Astrocyte of the spinal cord (primary cell): Measurements from ENCODE around the gene BET1.
"Not testable (repeated sequence)": the region's sequence is repeated elsewhere in the genome, so short reads cannot be mapped to it uniquely, and the experiment has no call there.

Experiments
- DNase-seq: peaks from one replicate; pipeline ENCODE4 v3.0.0; 2011; ENCODE audit warnings: low read depth, low spot score
- H3K4me3 ChIP-seq: 2 replicates; pipeline ENCODE4 v1.5.1; 2011; ENCODE audit warnings: low read depth, mild to moderate bottlenecking, low read length, moderate library complexity
- in situ Hi-C: cut with HindIII; loops from 2 replicates; pipeline ENCODE4 v1.10.0; 2017; ENCODE audit warnings: low sequenced_read_pairs
- TF ChIP-seq, protein P1 (sequence below): IDR thresholded peaks from 2 replicates; pipeline ENCODE4 v1.5.1; 2012; ENCODE audit warnings: low read depth, mild to moderate bottlenecking, low read length, inconsistent platforms

Gene BET1

GRCh38 chr7:94039368-94040035 lies 35.3 kb upstream of the BET1 start:
- H3K4me3 ChIP-seq: no peak overlapping the region
- no peak for DNase-seq
- TF ChIP-seq, protein P1, sequence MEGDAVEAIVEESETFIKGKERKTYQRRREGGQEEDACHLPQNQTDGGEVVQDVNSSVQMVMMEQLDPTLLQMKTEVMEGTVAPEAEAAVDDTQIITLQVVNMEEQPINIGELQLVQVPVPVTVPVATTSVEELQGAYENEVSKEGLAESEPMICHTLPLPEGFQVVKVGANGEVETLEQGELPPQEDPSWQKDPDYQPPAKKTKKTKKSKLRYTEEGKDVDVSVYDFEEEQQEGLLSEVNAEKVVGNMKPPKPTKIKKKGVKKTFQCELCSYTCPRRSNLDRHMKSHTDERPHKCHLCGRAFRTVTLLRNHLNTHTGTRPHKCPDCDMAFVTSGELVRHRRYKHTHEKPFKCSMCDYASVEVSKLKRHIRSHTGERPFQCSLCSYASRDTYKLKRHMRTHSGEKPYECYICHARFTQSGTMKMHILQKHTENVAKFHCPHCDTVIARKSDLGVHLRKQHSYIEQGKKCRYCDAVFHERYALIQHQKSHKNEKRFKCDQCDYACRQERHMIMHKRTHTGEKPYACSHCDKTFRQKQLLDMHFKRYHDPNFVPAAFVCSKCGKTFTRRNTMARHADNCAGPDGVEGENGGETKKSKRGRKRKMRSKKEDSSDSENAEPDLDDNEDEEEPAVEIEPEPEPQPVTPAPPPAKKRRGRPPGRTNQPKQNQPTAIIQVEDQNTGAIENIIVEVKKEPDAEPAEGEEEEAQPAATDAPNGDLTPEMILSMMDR: no peak
- in situ Hi-C loops: no loop called here

GRCh38 chr7:94031865-94032264 lies 27.7 kb upstream of the BET1 start:
- H3K4me3 ChIP-seq: no peak overlapping the region
- no peak for DNase-seq
- TF ChIP-seq, protein P1: no peak
- in situ Hi-C loops: no loop called here

DNA sequence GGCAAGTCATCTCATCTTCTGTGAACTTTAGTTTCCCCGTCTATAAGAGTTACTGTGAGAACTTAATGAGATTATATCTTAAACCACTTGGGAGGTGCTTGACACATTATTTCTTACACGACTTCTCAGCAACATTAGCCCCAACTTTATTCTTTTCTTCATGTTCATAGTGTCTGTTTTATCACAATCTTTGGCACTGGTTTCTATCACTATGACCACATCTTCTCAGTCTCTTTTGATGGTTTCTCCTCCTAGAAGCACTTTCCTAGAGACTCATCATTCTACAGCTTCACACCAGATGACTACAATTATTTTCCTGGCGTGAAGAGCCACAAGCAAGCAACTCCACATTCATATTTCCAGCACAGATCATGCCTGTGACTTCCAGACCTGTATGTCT lies 26.5 kb upstream of the BET1 start:
- DNase-seq: no peak
- no peak overlapping the region for H3K4me3 ChIP-seq
- TF ChIP-seq, protein P1: no peak
- in situ Hi-C loops: no loop called here

GRCh38 chr7:94029976-94030375 lies 25.8 kb upstream of the BET1 start:
- in situ Hi-C loops: no loop called here
- no peak for DNase-seq
- no peak overlapping the region for H3K4me3 ChIP-seq
- TF ChIP-seq, protein P1: no peak

DNA sequence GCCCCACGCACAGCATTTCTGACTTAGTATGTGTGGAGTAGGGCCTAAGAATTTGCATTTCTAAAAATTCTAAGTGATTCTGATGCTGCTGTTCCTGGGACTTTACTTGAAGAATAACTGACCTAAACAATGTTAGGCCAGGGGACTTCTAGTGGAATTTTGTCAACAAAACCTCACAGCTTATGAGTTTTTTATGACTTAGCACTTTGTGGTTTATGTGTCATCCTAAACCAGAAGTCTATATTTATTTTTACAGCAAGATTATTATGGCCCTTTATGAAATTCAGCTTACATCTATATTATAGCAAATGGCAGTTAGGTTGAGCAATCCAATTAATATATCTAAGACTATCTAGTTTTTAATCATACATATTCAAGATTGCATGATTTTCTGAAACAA lies 24.6 kb upstream of the BET1 start:
- in situ Hi-C loops: no loop called here
- TF ChIP-seq, protein P1: no peak
- H3K4me3 ChIP-seq: no peak overlapping the region
- DNase-seq: peak; percentile 52

- H3K4me3 ChIP-seq, DNase-seq, in situ Hi-C loops: not testable (repeated sequence)
These were observed 22.5 kb upstream of the BET1 start for GRCh38 chr7:94026619-94027018.

DNA sequence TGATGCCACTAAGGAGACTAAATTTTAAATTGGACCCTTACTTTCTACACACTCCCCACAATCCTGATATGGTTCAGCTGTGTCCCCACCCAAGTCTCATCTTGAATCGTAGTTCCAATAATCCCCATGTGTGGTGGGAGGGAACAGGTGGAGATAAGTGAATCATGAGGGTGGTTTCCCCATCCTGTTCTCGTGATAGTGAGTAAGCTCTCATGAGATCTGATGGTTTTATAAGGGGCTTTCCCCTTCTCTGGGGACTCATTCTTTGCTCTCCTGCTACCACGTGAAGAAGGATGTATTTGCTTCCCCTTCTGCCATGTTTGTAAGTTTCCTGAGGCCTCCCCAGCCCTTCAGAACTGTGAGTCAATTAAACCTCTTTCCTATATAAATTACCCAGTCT lies 18.4 kb upstream of the BET1 start:
- DNase-seq: no peak
- H3K4me3 ChIP-seq: no peak overlapping the region
- in situ Hi-C loops: no loop called here
- TF ChIP-seq, protein P1: no peak
